Sigmoid colon (tissue), 4 donors: Measurements from ENCODE around the gene TBCEL.

Experiments used
- CTCF ChIP-seq, 4 experiments: fragments of 450-650 bp in 3 of 4; fragments of 200-600 bp in 1 of 4; IDR thresholded peaks; one replicate each; pipeline ENCODE4 v1.5.1; 2016 to 2019; ENCODE audit warnings: antibody characterized with exemption in 4 of 4, mild to moderate bottlenecking in 3 of 4, moderate library complexity in 2 of 4
- EP300 ChIP-seq, 4 donors: sonication (generic); formaldehyde crosslinking; IDR thresholded peaks; one replicate each; pipeline ENCODE4 v1.6.1; 2017; ENCODE audit warnings: antibody characterized with exemption in 4 of 4
- POLR2A ChIP-seq, 2 donors: fragments of 450-650 bp; IDR thresholded peaks; one replicate each; pipeline ENCODE4 v1.6.1; 2016; ENCODE audit warnings: antibody characterized with exemption in 2 of 2, mild to moderate bottlenecking in 2 of 2, moderate library complexity in 2 of 2
- POLR2AphosphoS5 ChIP-seq, 4 donors: sonication (generic); formaldehyde crosslinking; IDR thresholded peaks; one replicate each; pipeline ENCODE4 v1.6.1; 2017; ENCODE audit warnings: antibody characterized with exemption in 4 of 4

GRCh38 chr11:121059605-121060004, 35.7 kb downstream of the TBCEL start:
- TF ChIP-seq CTCF (IDR thresholded peaks at IDR 0.05) = no peak
- TF ChIP-seq EP300 (IDR thresholded peaks at IDR 0.05) = no peak
- no peak for TF ChIP-seq POLR2A (IDR thresholded peaks at IDR 0.05)
- TF ChIP-seq POLR2AphosphoS5 (IDR thresholded peaks at IDR 0.05) = no peak
